Measurements from ENCODE around the gene GPR55. TPM values are rescaled to one million over a fixed set of nuclear protein-coding genes. Genes with fewer than 3 reads are reported as not detected.

The GPR55 gene
- total RNA-seq, 2 experiments from 2014 or later, result 1.5 to 1.6 TPM

GRCh38 chr2:230958820-230959756 lies 34.0 kb upstream of the GPR55 start:
- CTCF ChIA-PET, result interaction anchor here (1.0 to 2.2 kb wide), 4 partner anchors 25 to 135 kb away, joined by 3 to 11 read pairs (median 4); no protein-coding TSS in a partner anchor
- DNase-seq, result no peak
- intact Hi-C loops (cut with micrococcal nuclease), result loop anchor here (1.0 kb wide), 1 partner anchor 9 kb away; no protein-coding TSS in a partner anchor
- Mint-ChIP-seq H3K27me3 (peaks cover 60% of the 10 kb centered on the region), H3K27ac (peak overlapping the region; percentile 13), H3K9me3 (no peaks in the 10 kb centered on the region), H3K4me3 (peak overlapping the region; percentile 6), H3K36me3 (peaks cover 3% of the 10 kb centered on the region), H3K4me1 (ENCODE audit: low read depth) (peaks cover 42% of the 10 kb centered on the region)
- POLR2A ChIA-PET, result no interaction called here

- CTCF ChIA-PET, result interaction anchor here (0.8 to 1.5 kb wide), 6 partner anchors 10 to 33 kb away, joined by 3 to 4 read pairs (median 3); no protein-coding TSS in a partner anchor
Measured at GRCh38 chr2:230957756-230958391, 32.8 kb upstream of the GPR55 start.

DNA sequence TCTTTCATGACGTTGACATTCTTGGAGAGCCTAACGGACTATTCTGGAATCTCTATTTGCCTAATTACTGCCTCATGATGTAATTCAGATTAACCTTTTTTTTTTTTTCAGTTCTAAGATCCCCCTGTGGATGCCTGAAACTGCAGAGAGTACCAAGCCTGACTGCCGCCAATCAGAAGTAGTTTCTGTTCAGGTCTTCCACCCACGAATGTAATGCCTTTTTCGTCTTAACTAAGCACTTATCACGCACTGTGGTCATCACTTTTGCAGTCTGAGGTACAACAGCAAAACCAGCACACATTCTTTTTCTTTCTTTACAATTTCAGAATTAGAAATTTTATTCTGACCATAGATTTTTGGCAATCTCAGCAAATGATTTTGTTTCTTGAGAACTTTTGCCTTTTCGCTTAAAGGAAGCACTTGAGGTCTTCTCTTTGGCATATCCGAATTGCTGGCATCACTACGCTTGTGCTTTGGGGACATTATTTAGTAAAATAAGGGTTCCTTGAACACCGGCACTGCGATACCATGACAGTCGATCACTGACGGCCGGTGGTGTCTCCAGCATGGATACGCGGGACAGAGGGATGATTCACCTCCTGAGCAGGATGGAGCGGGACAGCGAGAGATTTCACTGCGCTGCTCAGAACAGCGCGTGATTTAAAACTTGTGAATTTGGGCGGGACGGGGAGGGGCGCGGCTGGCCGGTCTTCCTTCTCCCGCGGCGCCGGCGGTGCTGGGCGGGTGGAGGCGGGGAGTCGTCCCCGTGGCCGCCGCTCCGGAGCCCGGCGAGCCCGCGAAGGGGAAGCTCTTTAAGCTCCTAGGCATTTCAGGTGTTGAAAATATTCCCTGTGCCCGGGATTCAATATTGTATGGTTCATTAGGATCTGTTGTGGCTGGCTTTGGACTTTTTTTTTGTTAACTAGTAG lies 32.0 kb upstream of the GPR55 start:
- Mint-ChIP-seq H3K27me3 (peaks cover 58% of the 10 kb centered on the region), H3K4me3 (peak overlapping the region; percentile 77), H3K9me3 (no peaks in the 10 kb centered on the region), H3K27ac (peak overlapping the region; percentile 82), H3K4me1 (ENCODE audit: low read depth) (peaks cover 46% of the 10 kb centered on the region), H3K36me3 (peaks cover 2% of the 10 kb centered on the region)
- intact Hi-C loops (cut with micrococcal nuclease), result loop anchor here (1.0 kb wide), 5 partner anchors 13 to 52 kb away; no protein-coding TSS in a partner anchor
- ChIA-PET CTCF (interaction anchor here (0.7 to 2.4 kb wide), 8 partner anchors 10 to 501 kb away, joined by 3 to 15 read pairs (median 3); no protein-coding TSS in a partner anchor), POLR2A (interaction anchor here (0.5 to 1.8 kb wide), 5 partner anchors 13 to 97 kb away, joined by 3 to 7 read pairs (median 3); no protein-coding TSS in a partner anchor)
- peak; percentile 65 for DNase-seq

More at GRCh38 chr2:230957756-230958391, 32.8 kb upstream of the GPR55 start:
- Mint-ChIP-seq H3K4me1 (ENCODE audit: low read depth) (peaks cover 48% of the 10 kb centered on the region), H3K4me3 (peak overlapping the region; percentile 75), H3K9me3 (no peaks in the 10 kb centered on the region), H3K27me3 (peaks cover 59% of the 10 kb centered on the region), H3K27ac (peak overlapping the region; percentile 76), H3K36me3 (no peaks in the 10 kb centered on the region)
- no peak for DNase-seq
- POLR2A ChIA-PET, result interaction anchor here (0.5 to 1.8 kb wide), 4 partner anchors 12 to 96 kb away, joined by 3 to 7 read pairs (median 3); no protein-coding TSS in a partner anchor
- intact Hi-C loops (cut with micrococcal nuclease), result loop anchor here (1.0 kb wide), 6 partner anchors 8 to 53 kb away; no protein-coding TSS in a partner anchor

DNA sequence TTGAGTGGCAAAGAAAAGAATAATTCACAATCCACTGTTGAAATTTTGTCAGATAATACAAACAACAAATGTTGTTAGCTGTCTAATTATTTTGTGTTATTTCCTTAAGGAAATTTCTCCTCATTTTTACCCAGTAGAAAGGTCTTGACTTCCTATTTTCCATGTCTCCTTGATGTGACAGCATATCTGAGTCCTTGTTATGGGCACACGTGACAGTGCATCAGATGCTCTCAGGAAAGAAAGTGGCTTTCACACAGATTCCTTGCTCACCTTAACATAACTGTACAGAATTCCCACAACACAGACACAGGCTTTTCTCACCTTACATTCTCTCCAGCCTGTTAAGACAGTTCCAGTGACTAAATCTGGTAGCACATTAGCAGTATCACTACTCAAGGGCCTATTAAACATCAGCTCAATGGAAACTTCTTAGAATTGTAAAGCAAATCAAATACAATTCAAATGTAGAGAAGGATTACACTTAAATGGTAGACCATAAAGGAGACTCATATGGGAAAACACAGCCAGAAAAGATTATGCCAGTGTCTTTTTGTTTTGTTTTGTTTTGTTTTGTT lies 30.2 kb upstream of the GPR55 start:
- Mint-ChIP-seq H3K9me3 (no peaks in the 10 kb centered on the region), H3K4me1 (ENCODE audit: low read depth) (peaks cover 57% of the 10 kb centered on the region), H3K27ac (peak overlapping the region; percentile 30), H3K4me3 (no peak overlapping the region), H3K36me3 (peaks cover 2% of the 10 kb centered on the region), H3K27me3 (peaks cover 45% of the 10 kb centered on the region)
- DNase-seq, result no peak
- intact Hi-C loops (cut with micrococcal nuclease), result no loop called here
- POLR2A ChIA-PET, result interaction anchor here (1.0 kb wide), 1 partner anchor 29 kb away, joined by 3 read pairs; no protein-coding TSS in a partner anchor
- CTCF ChIA-PET, result interaction anchor here (0.6 to 2.4 kb wide), 6 partner anchors 11 to 43 kb away, joined by 3 to 15 read pairs (median 4); partner anchors contain the start of gene GPR55

DNA sequence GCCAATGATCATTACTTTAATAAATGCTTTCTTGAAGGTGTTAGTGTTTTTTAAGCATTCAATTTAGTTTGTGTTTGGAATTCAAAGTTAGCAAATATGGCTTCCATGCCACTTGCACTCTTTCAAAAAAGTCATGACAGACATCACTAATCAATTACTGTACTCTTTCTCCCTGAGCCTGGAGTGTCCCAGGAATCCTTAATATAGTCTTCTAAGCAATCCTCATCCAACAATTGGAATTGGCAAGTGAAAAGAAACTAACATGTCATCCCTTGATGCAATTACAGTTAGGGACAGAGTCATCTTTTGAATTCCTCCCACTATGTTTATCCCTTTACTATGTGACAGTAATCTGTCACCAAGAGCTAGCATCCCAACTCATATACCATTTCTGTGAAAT lies 29.7 kb upstream of the GPR55 start:
- intact Hi-C loops (cut with micrococcal nuclease), result no loop called here
- CTCF ChIA-PET, result interaction anchor here (0.6 to 2.4 kb wide), 6 partner anchors 11 to 46 kb away, joined by 3 to 15 read pairs (median 4); partner anchors contain the start of gene GPR55
- Mint-ChIP-seq H3K9me3 (no peaks in the 10 kb centered on the region), H3K36me3 (peaks cover 2% of the 10 kb centered on the region), H3K4me1 (ENCODE audit: low read depth) (peaks cover 62% of the 10 kb centered on the region), H3K27me3 (peaks cover 42% of the 10 kb centered on the region), H3K27ac (no peak overlapping the region), H3K4me3 (no peak overlapping the region)
- POLR2A ChIA-PET, result interaction anchor here (1.0 kb wide), 1 partner anchor 29 kb away, joined by 3 read pairs; no protein-coding TSS in a partner anchor
- no peak for DNase-seq

DNA sequence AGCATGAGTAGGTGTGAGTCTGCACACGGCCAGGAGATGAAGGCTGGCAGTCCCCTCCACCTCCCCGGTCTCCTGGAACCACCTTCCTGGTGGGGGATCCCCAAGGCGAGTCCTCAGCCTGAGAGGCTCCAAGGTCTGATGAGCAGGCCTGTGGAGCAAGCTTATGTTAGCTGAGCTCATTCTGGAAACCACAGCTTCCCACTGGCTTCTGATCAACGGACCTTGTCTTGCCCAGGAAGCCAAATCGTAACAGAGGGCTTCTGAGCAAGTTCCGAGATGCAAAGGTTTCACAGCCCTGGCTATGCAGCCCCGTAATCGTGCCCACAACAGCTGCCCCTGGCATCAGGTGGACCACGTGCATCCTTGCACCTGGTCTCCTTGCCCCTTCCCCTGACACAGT lies 28.8 kb upstream of the GPR55 start:
- ChIA-PET POLR2A (interaction anchor here (1.0 to 1.9 kb wide), 2 partner anchors 28 to 31 kb away, joined by 5 to 7 read pairs; no protein-coding TSS in a partner anchor), CTCF (interaction anchor here (1.0 to 2.9 kb wide), 5 partner anchors 10 to 45 kb away, joined by 3 to 7 read pairs (median 4); partner anchors contain the start of gene GPR55)
- peaks cover 2% of the 10 kb centered on the region for H3K36me3 Mint-ChIP-seq
- no peaks in the 10 kb centered on the region for H3K9me3 Mint-ChIP-seq
- no peak overlapping the region for H3K27ac Mint-ChIP-seq
- intact Hi-C loops (cut with micrococcal nuclease), result no loop called here
- DNase-seq, result peak; percentile 39
- peaks cover 65% of the 10 kb centered on the region for H3K4me1 Mint-ChIP-seq (ENCODE audit: low read depth)
- H3K27me3 Mint-ChIP-seq, result peaks cover 33% of the 10 kb centered on the region
- H3K4me3 Mint-ChIP-seq, result no peak overlapping the region

GRCh38 chr2:230952226-230952956 lies 27.3 kb upstream of the GPR55 start:
- Mint-ChIP-seq H3K27ac (no peak overlapping the region), H3K4me1 (ENCODE audit: low read depth) (peaks cover 54% of the 10 kb centered on the region), H3K4me3 (no peak overlapping the region), H3K36me3 (peaks cover 2% of the 10 kb centered on the region), H3K9me3 (no peaks in the 10 kb centered on the region), H3K27me3 (peaks cover 27% of the 10 kb centered on the region)
- intact Hi-C loops (cut with micrococcal nuclease), result no loop called here
- ChIA-PET POLR2A (interaction anchor here (1.9 kb wide), 1 partner anchor 27 kb away, joined by 7 read pairs; no protein-coding TSS in a partner anchor), CTCF (interaction anchor here (0.6 to 2.9 kb wide), 5 partner anchors 28 to 327 kb away, joined by 3 to 7 read pairs (median 4); partner anchors contain the start of gene GPR55)
- DNase-seq, result no peak

DNA sequence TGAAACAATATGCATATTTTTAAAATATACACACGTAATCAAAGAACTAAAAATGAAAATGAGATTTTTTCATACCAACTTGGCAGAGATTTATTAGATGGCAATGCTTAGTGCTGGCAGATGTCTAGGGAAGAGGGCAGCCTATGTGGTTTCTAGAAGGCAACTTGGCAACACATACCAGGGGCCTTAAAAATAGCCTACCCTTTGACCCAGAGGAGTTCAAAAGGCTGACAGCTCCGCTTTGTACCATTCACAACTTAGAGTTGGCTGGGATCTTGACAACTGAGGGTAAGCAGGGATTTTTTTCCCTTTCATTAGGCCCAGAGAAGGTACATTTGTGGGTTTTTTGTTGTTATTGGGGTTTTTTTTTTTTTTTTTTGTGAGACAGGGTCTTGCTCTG lies 26.4 kb upstream of the GPR55 start:
- peaks cover 48% of the 10 kb centered on the region for H3K4me1 Mint-ChIP-seq (ENCODE audit: low read depth)
- H3K27ac Mint-ChIP-seq, result no peak overlapping the region

DNA sequence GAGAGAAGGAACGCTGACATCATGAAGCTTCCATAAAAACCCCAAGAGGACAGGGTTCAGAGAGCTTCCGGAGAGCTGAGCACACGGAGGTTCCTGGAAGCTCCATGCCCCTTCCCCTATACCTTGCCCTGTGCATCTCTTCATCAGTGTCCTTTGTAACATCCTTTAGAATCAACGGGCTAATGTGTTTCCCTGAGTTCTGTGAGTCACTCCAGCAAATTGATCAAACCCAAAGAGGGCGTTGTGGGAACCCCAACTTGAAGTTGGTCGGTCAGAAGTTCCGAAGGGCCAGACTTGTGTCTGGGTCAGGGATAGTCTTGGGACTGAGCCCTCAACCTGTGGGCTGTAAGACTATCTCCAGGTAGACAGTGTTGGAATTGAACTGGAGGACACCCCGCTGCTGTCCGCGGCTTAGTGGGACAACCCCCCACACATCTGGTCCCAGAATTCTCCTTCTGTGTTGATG lies 25.9 kb upstream of the GPR55 start:
- Mint-ChIP-seq H3K4me3 (no peak overlapping the region), H3K9me3 (no peaks in the 10 kb centered on the region), H3K36me3 (peaks cover 4% of the 10 kb centered on the region), H3K27me3 (peaks cover 28% of the 10 kb centered on the region), H3K27ac (peak overlapping the region; percentile 7), H3K4me1 (ENCODE audit: low read depth) (peaks cover 47% of the 10 kb centered on the region)
- ChIA-PET POLR2A (interaction anchor here (0.8 to 2.8 kb wide), 4 partner anchors 17 to 34 kb away, joined by 3 to 11 read pairs (median 4); no protein-coding TSS in a partner anchor), CTCF (interaction anchor here (1.1 to 4.5 kb wide), 5 partner anchors 24 to 102 kb away, joined by 3 to 30 read pairs (median 3); partner anchors contain the start of gene GPR55)
- intact Hi-C loops (cut with micrococcal nuclease), result loop anchor here (1.0 kb wide), 1 partner anchor 7 kb away; no protein-coding TSS in a partner anchor
- no peak for DNase-seq

More for the DNA sequence above, 26.4 kb upstream of the GPR55 start:
- POLR2A ChIA-PET, result interaction anchor here (1.1 to 2.8 kb wide), 3 partner anchors 16 to 34 kb away, joined by 3 to 11 read pairs (median 4); no protein-coding TSS in a partner anchor
- Mint-ChIP-seq H3K27me3 (peaks cover 24% of the 10 kb centered on the region), H3K36me3 (peaks cover 4% of the 10 kb centered on the region), H3K9me3 (no peaks in the 10 kb centered on the region), H3K4me3 (no peak overlapping the region)
- no peak for DNase-seq
- CTCF ChIA-PET, result interaction anchor here (0.8 to 4.5 kb wide), 5 partner anchors 24 to 43 kb away, joined by 3 to 30 read pairs (median 4); no protein-coding TSS in a partner anchor
- intact Hi-C loops (cut with micrococcal nuclease), result no loop called here
